GM12878 (cell line): ENCODE measurements around the gene MAB21L4. TPM values are rescaled to one million over a fixed set of nuclear protein-coding genes. Genes with fewer than 3 reads are reported as not detected.

ENCODE experiments used
- ATAC-seq: fragments of 200-7000 bp; cut with Tn5 transposase; 3 replicates; pipeline ENCODE4 v1.9.1; 2020; ENCODE audit warnings: mild to moderate bottlenecking, moderate library complexity
- BruUV-seq: library from RNA; stranded (reverse); fragments of 400-500 nt; replicated peaks from 2 replicates; lab custom pipeline; 2021; lab: Mats Ljungman, UMichigan
- CTCF ChIA-PET: fragments of 300-600 bp; sonication (Branson Sonifier 250); formaldehyde crosslinking; extraction: SDS; loops from one replicate; lab custom pipeline; 2021; ENCODE audit warnings: inconsistent platforms; lab: Yijun Ruan, JAX
- POLR2A ChIA-PET: fragments of 350-600 bp; formaldehyde crosslinking; extraction: SDS; loops from one replicate; lab custom pipeline; 2021; ENCODE audit warnings: inconsistent platforms; lab: Charles Lee
- RAD21 ChIA-PET: fragments of 300-600 bp; sonication (Branson Sonifier 250); formaldehyde crosslinking; loops from one replicate; lab custom pipeline; 2023; ENCODE audit warnings: antibody characterized with exemption; ENCODE audit not compliant: unreplicated experiment; lab: Charles Lee
- SMC1A ChIA-PET: fragments of 300-600 bp; sonication (Branson Sonifier 250); formaldehyde crosslinking; loops from one replicate; lab custom pipeline; 2023; ENCODE audit not compliant: unreplicated experiment, uncharacterized antibody; lab: Charles Lee
- DNase-seq: peaks from one replicate; pipeline ENCODE4 v3.0.0-alpha.2; 2011; ENCODE audit warnings: low read depth, low spot score
- FAIRE-seq: peaks from 3 replicates; lab custom pipeline; 2011; peaks lifted over from hg19 to GRCh38; lab: Jason Lieb, UNC
- H2AFZ ChIP-seq: 2 replicates; pipeline ENCODE4 v1.6.0; 2011; ENCODE audit warnings: low read depth, low read length, control low read depth; ENCODE audit not compliant: control insufficient read depth
- H3K27ac ChIP-seq: 2 replicates; pipeline ENCODE4 v1.5.1; 2011; ENCODE audit warnings: control low read depth; ENCODE audit not compliant: control insufficient read depth, insufficient read depth
- H3K27me3 ChIP-seq, 2 experiments: replicated peaks in 1 of 2; 2 replicates each; pipeline versions ENCODE4 v1.6.0 to v1.6.1; 2011; ENCODE audit warnings: low read length in 1 of 2; ENCODE audit not compliant: control insufficient read depth in 2 of 2, insufficient read depth in 2 of 2
- H3K36me3 ChIP-seq, 2 experiments: 2 replicates each; pipeline ENCODE4 v1.5.1; 2011; ENCODE audit warnings: low read length in 1 of 2; ENCODE audit not compliant: control insufficient read depth in 2 of 2, insufficient read depth in 2 of 2
- H3K4me1 ChIP-seq: 2 replicates; pipeline ENCODE4 v1.6.1; 2011; ENCODE audit warnings: mild to moderate bottlenecking, low read length, moderate library complexity, mixed read lengths; ENCODE audit not compliant: control insufficient read depth, insufficient read depth
- H3K4me2 ChIP-seq: 2 replicates; pipeline ENCODE4 v1.6.0; 2011; ENCODE audit warnings: control low read depth; ENCODE audit not compliant: control insufficient read depth, insufficient read depth
- H3K4me3 ChIP-seq: fragments of 200-600 bp; sonication (generic); 2 replicates; pipeline ENCODE4 v1.5.1; 2016
- H3K79me2 ChIP-seq: 2 replicates; pipeline ENCODE4 v1.6.0; 2011; ENCODE audit warnings: low read length; ENCODE audit not compliant: control insufficient read depth, insufficient read depth
- H3K9ac ChIP-seq: 2 replicates; pipeline ENCODE4 v1.8.0; 2011; ENCODE audit warnings: low read length, control low read depth, mixed read lengths; ENCODE audit not compliant: control insufficient read depth, insufficient read depth
- H3K9me3 ChIP-seq: replicated peaks from 3 replicates; pipeline ENCODE4 v1.5.1; 2011; ENCODE audit warnings: mild to moderate bottlenecking, low read length; ENCODE audit not compliant: control insufficient read depth, insufficient read depth
- H4K20me1 ChIP-seq: 2 replicates; pipeline ENCODE4 v1.6.0; 2011; ENCODE audit not compliant: control insufficient read depth, insufficient read depth
- ATF7 ChIP-seq: fragments of 450-650 bp; IDR thresholded peaks from 2 replicates; pipeline ENCODE4 v1.6.1; 2016; ENCODE audit warnings: low read depth, mild to moderate bottlenecking
- BACH1 ChIP-seq: fragments of 450-650 bp; IDR thresholded peaks from 2 replicates; pipeline ENCODE4 v1.6.1; 2017; ENCODE audit warnings: mild to moderate bottlenecking, borderline replicate concordance
- BHLHE40 ChIP-seq, 2 experiments: fragments of 450-650 bp in 1 of 2; IDR thresholded peaks; 2 replicates each; pipeline ENCODE4 v1.6.1; 2011 to 2017; ENCODE audit warnings: low read depth in 2 of 2, borderline replicate concordance in 1 of 2, improper control_type of control experiment in 1 of 2, low read length in 1 of 2, mild to moderate bottlenecking in 1 of 2
- CHD4 ChIP-seq: fragments of 200-600 bp; sonication (generic); IDR thresholded peaks from 2 replicates; pipeline ENCODE4 v1.6.1; 2016; ENCODE audit warnings: mild to moderate bottlenecking
- E2F4 ChIP-seq: IDR thresholded peaks from 2 replicates; pipeline ENCODE4 v1.6.1; 2012; ENCODE audit warnings: low read depth, low read length, improper control_type of control experiment
- FOXK2 ChIP-seq: fragments of 450-650 bp; IDR thresholded peaks from 2 replicates; pipeline ENCODE4 v1.6.1; 2017; ENCODE audit warnings: mild to moderate bottlenecking, moderate library complexity
- RBBP5 ChIP-seq: fragments of 200-600 bp; sonication (generic); conservative IDR thresholded peaks from 2 replicates; pipeline ENCODE4 v1.6.1; 2016
- RUNX3 ChIP-seq: IDR thresholded peaks from 2 replicates; pipeline ENCODE4 v1.6.1; 2012; ENCODE audit warnings: low read length, inconsistent platforms
- SIX5 ChIP-seq: IDR thresholded peaks from 2 replicates; pipeline ENCODE4 v1.6.1; 2011; ENCODE audit warnings: mild to moderate bottlenecking, low read depth, low read length, moderate library complexity; ENCODE audit not compliant: severe bottlenecking
- WGBS: methylation state at CpG from one replicate; pipeline ENCODE4 v1.1.6; 2016; ENCODE audit warnings: low lambda C conversion rate; ENCODE audit not compliant: insufficient replicate concordance, insufficient coverage; ENCODE audit errors: missing lambda C conversion rate; 5-methylcytosine and 5-hydroxymethylcytosine counted together
- in situ Hi-C: fragments of 300-500 bp; cut with MboI; formaldehyde crosslinking; loops from 9 replicates; pipeline ENCODE4 v1.14.3; 2018; ENCODE audit warnings: mixed read lengths
- intact Hi-C: fragments of 100-400 bp; cut with micrococcal nuclease; formaldehyde crosslinking; loops from one replicate; pipeline ENCODE4 v1.14.2; 2022; ENCODE audit not compliant: unreplicated experiment
- polyA plus RNA-seq, 11 experiments: library from polyadenylated mRNA; depleted of rRNA in 4 of 11; unstranded in 6 of 11; stranded (reverse) in 5 of 11; fragments of >200 nt; fragmentation: Nextera tagmentation in 4 of 11; fragmentation: Illumina TruSeq in 1 of 11; extraction: Ambion mirVana in 4 of 11; extraction: Trizol in 1 of 11; gene quantifications; 1 replicate in 1 of 11; 2 replicates in 10 of 11; pipeline versions ENCODE4 v1.2.1 to v1.2.3, GENCODE V29; 2011 to 2016; ENCODE audit warnings: inconsistent platforms in 2 of 11, missing spikeins in 2 of 11, low read depth in 1 of 11
- total RNA-seq, 4 experiments: library from RNA; depleted of rRNA in 3 of 4; stranded (reverse); fragments of >200 nt in 3 of 4; fragmentation: Illumina TruSeq in 1 of 4; extraction: Trizol in 1 of 4; gene quantifications; 2 replicates each; pipeline versions ENCODE4 v1.2.1 to v1.2.3, GENCODE V29; 2013 to 2021

Gene MAB21L4
- total and polyA plus RNA-seq, 10 of the 15 experiments (the other 5 are each of a cell fraction or from before 2014, with no cell fraction given) = 0.03 TPM; not detected in 9

- Histone ChIP-seq H4K20me1 (no peaks in the 10 kb centered on the region), H3K79me2 (no peaks in the 10 kb centered on the region), H3K4me1 (no peaks in the 10 kb centered on the region), H3K27me3 (peaks cover 0 to 2% of the 10 kb centered on the region in 2 experiments; a peak in 2 of 4 replicates), H3K4me2 (no peak overlapping the region), H2AFZ (no peak overlapping the region), H3K36me3 (no peaks in the 10 kb centered on the region), H3K9ac (no peak overlapping the region), H3K4me3 (no peak overlapping the region), H3K9me3 (no peaks in the 10 kb centered on the region; the same call in 2 of the 3 replicates), H3K27ac (no peak overlapping the region)
- ChIA-PET POLR2A (no interaction called here), SMC1A (no interaction called here), CTCF (interaction anchor here (1.1 kb wide), 1 partner anchor 13 kb away, joined by 4 read pairs; no protein-coding TSS in a partner anchor), RAD21 (no interaction called here)
- no peak for FAIRE-seq
- WGBS = 67% methylated on average over 7 of the region's 7 CpGs
- no peak for TF ChIP-seq ATF7
- TF ChIP-seq E2F4 = no peak
- TF ChIP-seq RBBP5 = no peak
- TF ChIP-seq FOXK2 = no peak
- TF ChIP-seq RUNX3 = no peak
- no peak for TF ChIP-seq BACH1
- TF ChIP-seq SIX5 = no peak
- no peak for TF ChIP-seq BHLHE40 (IDR thresholded peaks at IDR 0.05; ENCODE audit: borderline replicate concordance in 1 of 2, low read depth in 2 of 2, low read length in 1 of 2)
- TF ChIP-seq CHD4 = no peak
- intact Hi-C loops (no loop called here), in situ Hi-C loops (no loop called here)
- no peak for ATAC-seq
- no TSS peak for BruUV-seq
- DNase-seq = no peak
Observed at GRCh38 chr2:240927390-240927781, 31.4 kb upstream of the MAB21L4 start.
